Spleen (tissue), 7 donors: ENCODE data around the gene BCL6B.

Experiments used
- CTCF ChIP-seq, 11 experiments: fragments of 200-600 bp in 7 of 11; fragments of 450-650 bp in 4 of 11; sonication (generic) in 4 of 11; IDR thresholded peaks in 8 of 11; conservative IDR thresholded peaks in 3 of 11; 1 replicate in 7 of 11; 2 replicates in 4 of 11; pipeline versions ENCODE4 v1.4.0 to v1.8.0; 2016 to 2021; ENCODE audit warnings: antibody characterized with exemption in 11 of 11, inconsistent platforms in 4 of 11, mild to moderate bottlenecking in 1 of 11
- POLR2A ChIP-seq, 3 donors: fragments of 450-650 bp; IDR thresholded peaks; one replicate each; pipeline ENCODE4 v1.5.1; 2017; ENCODE audit warnings: antibody characterized with exemption in 3 of 3, mild to moderate bottlenecking in 1 of 3
- POLR2AphosphoS5 ChIP-seq, 3 donors: sonication (generic); formaldehyde crosslinking; IDR thresholded peaks; one replicate each; pipeline ENCODE4 v1.5.1; 2017; ENCODE audit warnings: antibody characterized with exemption in 3 of 3
- donor health status: DM: no; HTN: no; CAD: no; lungs with moderate emphysema.
- donor health status: DM: no; HTN: no; CAD: no.
- donor health status: DM: no; HTN: no; CAD: no.

- TF ChIP-seq CTCF (IDR thresholded peaks at IDR 0.05 in 8 of 11, conservative IDR thresholded peaks at IDR 0.05 in 3 of 11) (no peak), POLR2AphosphoS5 (IDR thresholded peaks at IDR 0.05) (no peak), POLR2A (IDR thresholded peaks at IDR 0.05) (no peak)
Observed at GRCh38 chr17:7058831-7059447, 36.1 kb downstream of the BCL6B start.
